ENCODE results near the gene CTXND1. TPM values are rescaled to one million over a fixed set of nuclear protein-coding genes. Genes with fewer than 3 reads are reported as not detected.

Gene CTXND1
- total RNA-seq, 2 donors from 2014 or later, result 0.14 TPM; not detected in 1

DNA sequence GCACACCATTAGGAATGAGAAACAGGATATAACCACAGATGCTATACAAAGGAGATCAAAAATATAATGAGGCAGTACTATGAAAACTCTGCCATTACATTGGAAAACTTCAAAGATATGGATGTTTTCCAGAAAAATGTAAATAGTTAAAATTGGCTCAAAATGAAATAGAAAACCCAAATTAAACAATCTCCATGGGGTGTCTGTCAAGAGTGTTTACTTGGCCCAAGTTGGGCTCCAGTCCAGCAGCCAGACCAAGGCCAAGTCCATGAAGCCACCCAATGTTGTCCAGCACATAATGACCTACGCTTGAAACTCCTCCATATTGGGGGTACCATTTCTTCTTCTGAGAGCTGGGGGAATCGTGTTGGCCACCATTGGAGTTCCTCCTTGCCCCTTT is 37.1 kb downstream of the CTXND1 start:
- H3K4me1 ChIP-seq (ENCODE audit: control insufficient read depth in 1 of 2, low read depth in 2 of 2), result no peaks in the 10 kb centered on the region
- TF ChIP-seq, protein P1, sequence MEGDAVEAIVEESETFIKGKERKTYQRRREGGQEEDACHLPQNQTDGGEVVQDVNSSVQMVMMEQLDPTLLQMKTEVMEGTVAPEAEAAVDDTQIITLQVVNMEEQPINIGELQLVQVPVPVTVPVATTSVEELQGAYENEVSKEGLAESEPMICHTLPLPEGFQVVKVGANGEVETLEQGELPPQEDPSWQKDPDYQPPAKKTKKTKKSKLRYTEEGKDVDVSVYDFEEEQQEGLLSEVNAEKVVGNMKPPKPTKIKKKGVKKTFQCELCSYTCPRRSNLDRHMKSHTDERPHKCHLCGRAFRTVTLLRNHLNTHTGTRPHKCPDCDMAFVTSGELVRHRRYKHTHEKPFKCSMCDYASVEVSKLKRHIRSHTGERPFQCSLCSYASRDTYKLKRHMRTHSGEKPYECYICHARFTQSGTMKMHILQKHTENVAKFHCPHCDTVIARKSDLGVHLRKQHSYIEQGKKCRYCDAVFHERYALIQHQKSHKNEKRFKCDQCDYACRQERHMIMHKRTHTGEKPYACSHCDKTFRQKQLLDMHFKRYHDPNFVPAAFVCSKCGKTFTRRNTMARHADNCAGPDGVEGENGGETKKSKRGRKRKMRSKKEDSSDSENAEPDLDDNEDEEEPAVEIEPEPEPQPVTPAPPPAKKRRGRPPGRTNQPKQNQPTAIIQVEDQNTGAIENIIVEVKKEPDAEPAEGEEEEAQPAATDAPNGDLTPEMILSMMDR (IDR thresholded peaks at IDR 0.05), result no peak
- H3K27me3 ChIP-seq (replicated peaks; ENCODE audit: insufficient read depth), result no peaks in the 10 kb centered on the region
- H3K27ac ChIP-seq, result no peak overlapping the region
- no peak overlapping the region for H3K4me3 ChIP-seq
- no peak for ATAC-seq (ENCODE audit: insufficient number of reproducible peaks, low FRiP score, low read depth)
- no peak for DNase-seq (ENCODE audit: low spot score)
- H3K9me3 ChIP-seq, result no peaks in the 10 kb centered on the region
- H3K36me3 ChIP-seq, result no peaks in the 10 kb centered on the region

DNA sequence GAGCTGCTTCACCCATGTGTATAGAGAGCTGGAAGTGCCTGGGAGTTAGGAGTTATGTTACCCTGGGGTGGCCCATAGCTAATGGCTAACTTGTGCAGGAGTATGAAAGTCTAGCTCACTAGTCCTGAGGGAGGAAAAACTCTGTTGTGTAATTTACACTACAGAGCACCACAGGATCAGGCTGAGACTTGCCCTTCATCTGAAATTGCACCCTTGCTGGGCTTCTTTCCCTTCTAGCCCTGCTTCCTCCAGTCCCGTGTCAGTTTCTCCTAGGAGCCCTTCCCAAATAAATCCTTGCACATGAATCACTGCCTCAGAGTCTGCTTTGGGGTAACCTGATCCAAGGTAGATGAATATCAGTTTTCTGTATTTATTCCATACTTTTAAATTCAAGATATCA is 40.0 kb downstream of the CTXND1 start:
- Histone ChIP-seq H3K4me3 (no peak overlapping the region), H3K4me1 (ENCODE audit: control insufficient read depth in 1 of 2, low read depth in 2 of 2) (no peaks in the 10 kb centered on the region), H3K27me3 (replicated peaks; ENCODE audit: insufficient read depth) (no peaks in the 10 kb centered on the region), H3K9me3 (no peaks in the 10 kb centered on the region), H3K36me3 (no peaks in the 10 kb centered on the region), H3K27ac (no peak overlapping the region)
- TF ChIP-seq, protein P1 (IDR thresholded peaks at IDR 0.05), result no peak
- DNase-seq (ENCODE audit: low spot score) (no peak), ATAC-seq (ENCODE audit: insufficient number of reproducible peaks, low FRiP score, low read depth) (no peak)

DNA sequence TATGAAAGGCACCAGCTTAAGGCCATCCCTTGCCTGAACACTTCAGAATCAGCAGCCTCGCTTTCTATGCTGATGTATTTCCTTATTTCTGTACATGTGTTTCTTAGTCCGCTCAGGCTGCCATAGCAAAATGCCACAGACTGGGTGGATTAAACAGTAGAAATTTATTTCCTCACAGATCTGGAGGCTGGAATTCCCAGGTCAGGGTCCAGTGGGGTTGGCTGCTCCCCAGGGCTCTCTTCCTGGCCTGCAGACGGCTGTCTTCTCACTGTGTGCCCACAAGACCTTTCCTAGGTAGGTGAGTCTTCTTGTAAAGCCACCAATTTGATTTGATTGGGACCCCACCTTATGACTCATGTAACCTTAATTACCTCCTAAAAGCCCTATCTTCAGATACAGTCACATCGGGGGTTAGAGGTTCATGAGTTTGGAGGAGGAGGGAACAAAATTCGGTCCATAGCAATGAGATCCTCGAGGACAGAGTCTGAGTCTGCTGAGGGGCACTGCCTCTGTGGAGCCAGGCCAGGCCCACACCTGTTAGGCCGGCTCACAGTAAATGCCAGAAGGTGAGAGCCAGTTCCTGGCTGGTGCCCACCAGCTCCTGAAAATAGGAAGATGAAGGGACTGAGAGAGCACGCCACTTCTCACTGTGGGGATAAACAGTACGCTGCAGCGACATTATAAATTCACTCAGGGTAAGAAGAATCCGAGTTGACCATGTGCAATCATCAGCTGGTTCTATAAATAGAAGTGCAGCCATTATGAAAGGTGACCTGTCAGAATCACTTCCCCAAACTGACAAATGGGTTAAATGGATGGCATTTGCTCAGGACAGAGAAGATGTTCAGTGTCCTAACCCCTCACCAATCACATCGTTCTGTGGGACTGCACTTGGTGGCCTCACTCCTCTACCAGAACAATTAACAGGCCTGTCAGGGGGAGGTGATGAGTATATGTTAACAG is 41.1 kb downstream of the CTXND1 start:
- Histone ChIP-seq H3K27me3 (replicated peaks; ENCODE audit: insufficient read depth) (no peaks in the 10 kb centered on the region), H3K9me3 (no peaks in the 10 kb centered on the region), H3K36me3 (no peaks in the 10 kb centered on the region), H3K4me1 (ENCODE audit: control insufficient read depth in 1 of 2, low read depth in 2 of 2) (no peaks in the 10 kb centered on the region), H3K27ac (no peak overlapping the region), H3K4me3 (no peak overlapping the region)
- TF ChIP-seq, protein P1 (IDR thresholded peaks at IDR 0.05), result no peak
- DNase-seq (ENCODE audit: low spot score) (no peak), ATAC-seq (ENCODE audit: insufficient number of reproducible peaks, low FRiP score, low read depth) (no peak)

DNA sequence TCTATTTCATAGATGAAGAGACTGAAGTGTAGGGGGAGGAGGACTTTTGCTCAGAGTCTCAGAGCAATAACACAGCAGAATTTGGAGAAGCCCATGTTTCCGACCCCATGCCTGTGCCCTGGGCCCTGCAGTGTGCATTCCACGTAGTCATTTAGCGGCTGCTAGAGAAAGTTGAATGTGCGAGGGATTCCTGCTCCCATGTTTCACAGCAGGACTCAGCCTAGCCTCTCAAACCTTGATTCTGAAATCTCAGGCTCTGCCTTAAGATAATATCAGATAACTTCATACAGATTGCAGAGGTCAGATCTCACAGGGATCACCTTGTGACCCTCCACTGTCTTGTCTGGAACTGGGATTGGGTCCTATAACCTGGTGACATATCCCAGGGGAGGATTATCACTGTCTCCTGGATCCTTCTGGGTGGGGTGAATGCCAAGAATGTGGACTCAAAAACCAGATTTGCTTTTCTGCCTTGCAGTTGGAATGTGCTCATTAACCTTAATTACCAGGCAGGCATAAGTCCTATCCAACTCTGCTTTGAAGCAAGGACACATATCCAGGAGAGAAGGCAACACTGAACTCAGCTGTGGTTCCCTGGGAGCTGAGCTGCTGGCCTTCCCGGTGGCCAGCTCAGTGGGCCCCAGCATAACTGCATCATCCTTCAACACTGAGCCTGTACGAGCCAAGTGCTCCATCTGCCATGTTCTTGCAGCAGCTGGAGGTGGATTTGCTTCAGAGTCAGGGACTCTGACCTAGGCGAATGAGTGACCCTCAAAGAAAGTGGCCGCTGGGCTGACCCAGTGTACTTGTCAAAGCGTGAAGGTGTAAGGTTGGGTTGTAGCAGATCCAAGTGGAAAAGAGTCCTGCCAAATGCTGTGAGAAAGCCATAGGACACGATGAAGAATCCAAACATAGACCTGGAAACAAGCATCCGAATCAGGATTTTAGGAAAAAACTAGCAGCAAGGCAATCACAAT is 43.0 kb downstream of the CTXND1 start:
- no peaks in the 10 kb centered on the region for H3K4me1 ChIP-seq (ENCODE audit: control insufficient read depth in 1 of 2, low read depth in 2 of 2)
- H3K36me3 ChIP-seq, result no peaks in the 10 kb centered on the region
- ATAC-seq (ENCODE audit: insufficient number of reproducible peaks, low FRiP score, low read depth), result no peak
- no peaks in the 10 kb centered on the region for H3K27me3 ChIP-seq (replicated peaks; ENCODE audit: insufficient read depth)
- TF ChIP-seq, protein P1 (IDR thresholded peaks at IDR 0.05), result no peak
- H3K4me3 ChIP-seq, result no peak overlapping the region
- DNase-seq (ENCODE audit: low spot score), result no peak
- H3K27ac ChIP-seq, result no peak overlapping the region
- H3K9me3 ChIP-seq, result no peaks in the 10 kb centered on the region

DNA sequence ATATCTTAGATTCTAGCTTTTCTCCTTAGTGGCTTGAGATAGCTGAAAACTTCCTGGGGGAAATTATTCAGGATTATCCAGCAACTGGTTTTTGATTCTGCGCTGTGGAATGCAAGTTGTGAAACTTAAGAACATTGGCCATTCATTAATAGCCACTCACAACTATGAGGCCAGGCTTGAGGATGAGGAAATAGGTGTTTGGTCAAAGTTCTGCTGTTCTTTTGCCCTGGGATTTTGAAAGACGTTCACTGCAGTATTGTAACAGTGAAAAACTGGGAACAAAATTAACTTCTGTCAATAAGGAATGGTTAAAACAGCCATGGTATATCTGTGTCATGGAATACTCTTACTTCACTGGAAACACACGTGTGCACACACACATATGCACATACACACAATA is 44.1 kb downstream of the CTXND1 start:
- Histone ChIP-seq H3K9me3 (no peaks in the 10 kb centered on the region), H3K4me1 (ENCODE audit: control insufficient read depth in 1 of 2, low read depth in 2 of 2) (no peaks in the 10 kb centered on the region), H3K4me3 (no peak overlapping the region), H3K27ac (no peak overlapping the region), H3K36me3 (no peaks in the 10 kb centered on the region), H3K27me3 (replicated peaks; ENCODE audit: insufficient read depth) (no peaks in the 10 kb centered on the region)
- TF ChIP-seq, protein P1 (IDR thresholded peaks at IDR 0.05), result no peak
- no peak for DNase-seq (ENCODE audit: low spot score)
- no peak for ATAC-seq (ENCODE audit: insufficient number of reproducible peaks, low FRiP score, low read depth)

All from thoracic aorta (tissue), 2 donors.